T-cell (primary cell): ENCODE results near the gene GRIN2C. TPM values are rescaled to one million over a fixed set of nuclear protein-coding genes. Genes with fewer than 3 reads are reported as not detected.

Experiments used
- ATAC-seq, 4 experiments: fragments of 200-7000 bp in 3 of 4; fragments of 150-1000 bp in 1 of 4; cut with Tn5 transposase; replicated peaks in 1 of 4; 1 replicate in 3 of 4; 2 replicates in 1 of 4; pipeline ENCODE4 v1.10.0; 2021; ENCODE audit warnings: moderate library complexity in 3 of 4, mild to moderate bottlenecking in 2 of 4, moderate number of reproducible peaks in 1 of 4
- CTCF ChIA-PET, 2 donors: fragments of 300-600 bp; sonication (Branson Sonifier 250); formaldehyde crosslinking; loops; one replicate each; lab custom pipeline; 2022; ENCODE audit warnings: antibody characterized with exemption in 2 of 2; lab: Charles Lee
- POLR2A ChIA-PET, 2 donors: fragments of 300-600 bp; sonication (Branson Sonifier 250); formaldehyde crosslinking; loops; one replicate each; lab custom pipeline; 2022; ENCODE audit warnings: antibody characterized with exemption in 2 of 2; lab: Charles Lee
- DNase-seq, 35 experiments: peaks; one replicate each; pipeline versions ENCODE4 v3.0.0 to v3.0.0-alpha.2; 2013 to 2023
- H3K27ac ChIP-seq: one replicate; pipeline ENCODE4 v1.5.1; 2013; ENCODE audit warnings: low read length
- H3K27me3 ChIP-seq, 2 experiments: replicated peaks in 1 of 2; 1 replicate in 1 of 2; 2 replicates in 1 of 2; pipeline versions ENCODE4 v1.6.1 to v1.7.0; 2013; ENCODE audit warnings: low read length in 1 of 2, mixed read lengths in 1 of 2; ENCODE audit not compliant: control insufficient read depth in 2 of 2, insufficient read depth in 2 of 2; ENCODE audit errors: extremely low read depth in 1 of 2
- H3K36me3 ChIP-seq, 2 donors: 1 replicate in 1 of 2; 2 replicates in 1 of 2; pipeline versions ENCODE4 v1.6.1 to v1.7.0; 2013; ENCODE audit warnings: low read length in 1 of 2; ENCODE audit not compliant: control insufficient read depth in 2 of 2, insufficient read depth in 1 of 2; ENCODE audit errors: extremely low read depth in 1 of 2
- H3K4me1 ChIP-seq, 2 experiments: 1 replicate in 1 of 2; 2 replicates in 1 of 2; pipeline versions ENCODE4 v1.6.1 to v1.7.0; 2013; ENCODE audit warnings: low read length in 2 of 2, mixed read lengths in 1 of 2; ENCODE audit not compliant: insufficient read depth in 2 of 2, control insufficient read depth in 1 of 2; ENCODE audit errors: extremely low read depth in 1 of 2
- H3K4me3 ChIP-seq, 2 donors: 1 replicate in 1 of 2; 2 replicates in 1 of 2; pipeline versions ENCODE4 v1.5.1 to v1.7.0; 2013; ENCODE audit warnings: mild to moderate bottlenecking in 2 of 2, low read length in 1 of 2, moderate library complexity in 1 of 2; ENCODE audit not compliant: control insufficient read depth in 1 of 2; ENCODE audit errors: extremely low read depth in 1 of 2
- H3K9me3 ChIP-seq: 2 replicates; pipeline ENCODE4 v1.7.0; 2013
- H3K27ac Mint-ChIP-seq, 2 donors: one replicate each; pipeline ENCODE4 v1.8.0; 2020 to 2021; ENCODE audit warnings: mild to moderate bottlenecking in 2 of 2, mixed read lengths in 2 of 2
- H3K27me3 Mint-ChIP-seq, 2 donors: one replicate each; pipeline ENCODE4 v1.8.0; 2021 to 2022; ENCODE audit warnings: mixed read lengths in 2 of 2
- H3K36me3 Mint-ChIP-seq: one replicate; pipeline ENCODE4 v1.8.0; 2021; ENCODE audit warnings: mixed read lengths
- H3K4me1 Mint-ChIP-seq, 3 donors: one replicate each; pipeline ENCODE4 v1.8.0; 2020 to 2022; ENCODE audit warnings: mixed read lengths in 3 of 3, mild to moderate bottlenecking in 1 of 3
- H3K4me3 Mint-ChIP-seq, 3 donors: one replicate each; pipeline ENCODE4 v1.8.0; 2020 to 2022; ENCODE audit warnings: mild to moderate bottlenecking in 3 of 3, mixed read lengths in 3 of 3, moderate library complexity in 3 of 3
- H3K9me3 Mint-ChIP-seq, 3 donors: one replicate each; pipeline ENCODE4 v1.8.0; 2020 to 2022; ENCODE audit warnings: mixed read lengths in 3 of 3
- WGBS: methylation state at CpG from one replicate; pipeline ENCODE4 v1.1.5; 2013; ENCODE audit warnings: missing lambda C conversion rate; ENCODE audit not compliant: insufficient coverage; 5-methylcytosine and 5-hydroxymethylcytosine counted together
- total RNA-seq, 35 experiments: library from RNA in 6 of 35; stranded (reverse) in 6 of 35; fragments of 120-200 nt in 1 of 35; gene quantifications; one replicate each; pipeline versions ENCODE4 v1.2.1 to v1.2.4 and lab custom pipeline; 2013 to 2026

The GRIN2C gene
- total RNA-seq, 5 donors from 2014 or later (not counting 1 experiment from before 2014, with no cell fraction given) = not detected

DNA sequence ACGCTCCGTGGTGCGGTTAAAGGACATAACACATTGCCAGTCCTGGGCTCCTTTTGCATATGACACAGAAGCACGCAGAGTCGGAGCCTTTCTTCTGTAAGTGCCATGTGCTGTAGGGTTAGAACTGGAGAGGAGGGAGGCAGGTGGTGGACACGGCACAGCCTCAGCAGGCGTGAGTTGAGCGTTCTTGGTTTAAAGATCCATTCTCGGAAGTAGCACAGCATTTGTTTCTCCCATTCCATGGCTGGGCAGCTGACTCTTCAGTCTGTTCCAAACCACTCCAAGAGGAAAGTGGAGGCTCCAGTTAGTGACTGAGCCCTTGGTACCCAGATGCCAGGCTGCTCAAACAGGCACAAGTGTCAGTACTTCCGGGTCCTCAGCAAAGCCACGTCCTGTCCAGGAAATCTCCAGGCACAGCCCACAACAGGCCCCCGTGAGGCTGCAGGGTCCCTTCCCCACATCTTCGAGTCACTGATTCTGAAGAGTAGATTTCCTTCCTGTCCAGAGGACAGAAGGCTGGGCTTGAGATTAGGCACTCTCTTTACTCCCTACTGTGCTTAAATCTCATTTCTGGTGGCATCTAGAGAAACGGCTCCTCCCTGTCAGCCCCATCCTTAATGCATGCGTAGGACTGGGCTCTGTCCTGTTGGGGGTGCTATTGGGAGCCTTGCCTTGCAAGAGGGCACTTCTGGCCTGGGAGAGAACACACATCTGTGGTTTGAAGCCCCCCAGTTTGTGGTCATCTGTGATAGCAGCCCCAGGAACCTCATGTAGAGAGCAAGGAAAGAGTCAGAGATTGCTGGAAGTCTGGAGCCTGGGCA is 43.9 kb downstream of the GRIN2C start:
- Histone ChIP-seq H3K36me3 (peaks cover 10 to 46% of the 10 kb centered on the region in 2 donors), H3K9me3 (no peaks in the 10 kb centered on the region), H3K27me3 (peaks cover 0 to 3% of the 10 kb centered on the region in 2 experiments), H3K27ac (no peak overlapping the region), H3K4me3 (no peak overlapping the region), H3K4me1 (no peaks in the 10 kb centered on the region)
- Mint-ChIP-seq H3K4me1 (no peaks in the 10 kb centered on the region), H3K36me3 (peaks cover 41% of the 10 kb centered on the region), H3K4me3 (no peak overlapping the region), H3K9me3 (no peaks in the 10 kb centered on the region), H3K27ac (no peak overlapping the region), H3K27me3 (no peaks in the 10 kb centered on the region)
- CTCF ChIA-PET = no interaction called here
- 82% methylated on average over 6 of the region's 15 CpGs for WGBS
- POLR2A ChIA-PET = no interaction called here
- ATAC-seq (no peak), DNase-seq (no peak)

DNA sequence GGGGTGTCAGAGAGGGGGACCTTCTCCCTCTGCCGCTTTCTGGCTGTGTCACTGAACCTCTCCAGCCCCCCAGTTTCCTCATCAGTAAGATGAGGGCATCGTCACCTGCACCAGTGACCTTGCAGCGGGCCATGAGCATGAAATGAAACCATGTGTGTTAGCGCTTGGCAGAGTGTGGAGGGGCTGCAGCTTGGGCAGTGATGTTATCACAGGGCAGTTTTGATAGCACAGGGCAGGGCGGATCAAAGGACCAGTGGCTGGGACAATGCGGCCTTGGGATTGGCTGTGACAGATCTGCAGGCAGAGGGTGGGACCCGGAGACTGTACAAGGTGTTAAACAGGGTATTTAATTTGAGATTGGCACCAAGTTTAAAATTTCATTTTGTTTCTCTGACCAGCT is 44.6 kb downstream of the GRIN2C start:
- no peak overlapping the region for H3K4me3 Mint-ChIP-seq
- H3K9me3 ChIP-seq = no peaks in the 10 kb centered on the region
- no peak overlapping the region for H3K4me3 ChIP-seq
- H3K4me1 ChIP-seq = no peaks in the 10 kb centered on the region
- DNase-seq (no peak), ATAC-seq (no peak)
- ChIA-PET CTCF (no interaction called here), POLR2A (no interaction called here)
- no peaks in the 10 kb centered on the region for H3K27me3 ChIP-seq
- no peak overlapping the region for H3K27ac ChIP-seq
- peaks cover 0 to 2% (median 0%) of the 10 kb centered on the region in 3 donors for H3K4me1 Mint-ChIP-seq
- H3K27me3 Mint-ChIP-seq = no peaks in the 10 kb centered on the region
- WGBS = 92% methylated on average over 6 of the region's 7 CpGs
- peaks cover 46% of the 10 kb centered on the region for H3K36me3 Mint-ChIP-seq
- no peaks in the 10 kb centered on the region for H3K9me3 Mint-ChIP-seq
- H3K27ac Mint-ChIP-seq = no peak overlapping the region
- H3K36me3 ChIP-seq = peaks cover 5 to 43% of the 10 kb centered on the region in 2 donors

DNA sequence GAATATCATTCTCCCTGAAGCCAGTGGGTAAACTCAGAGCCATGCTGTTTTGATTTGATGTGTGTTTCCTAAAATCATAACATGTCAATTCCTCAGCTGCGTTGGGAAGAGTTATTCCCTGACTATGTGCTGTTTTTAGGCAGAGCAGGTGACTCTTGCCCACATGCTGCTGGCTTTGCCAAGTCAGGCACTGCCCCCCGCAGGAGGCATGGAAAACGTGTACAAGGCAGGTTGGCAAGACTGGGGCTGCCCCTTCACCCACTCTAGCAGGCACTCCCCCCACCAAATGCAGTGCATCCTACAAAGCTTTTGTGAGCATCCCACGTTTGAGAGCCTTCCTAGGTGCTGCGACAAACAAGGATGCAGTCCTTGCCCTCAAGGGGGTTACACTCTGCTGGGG is 45.2 kb downstream of the GRIN2C start:
- H3K36me3 ChIP-seq = peaks cover 2 to 42% of the 10 kb centered on the region in 2 donors
- Mint-ChIP-seq H3K36me3 (peaks cover 48% of the 10 kb centered on the region), H3K27ac (no peak overlapping the region), H3K27me3 (no peaks in the 10 kb centered on the region), H3K4me1 (peaks cover 0 to 4% (median 0%) of the 10 kb centered on the region in 3 donors), H3K9me3 (no peaks in the 10 kb centered on the region), H3K4me3 (no peak overlapping the region)
- peak in 1 of 4 experiments; percentile 29 for ATAC-seq
- DNase-seq = peak in 1 of 35 experiments; percentile 16
- no peaks in the 10 kb centered on the region for H3K9me3 ChIP-seq
- H3K4me3 ChIP-seq = no peak overlapping the region
- no peak overlapping the region for H3K27ac ChIP-seq
- POLR2A ChIA-PET = no interaction called here
- H3K27me3 ChIP-seq = no peaks in the 10 kb centered on the region
- CTCF ChIA-PET = no interaction called here
- H3K4me1 ChIP-seq = no peaks in the 10 kb centered on the region
- 96% methylated on average over 3 of the region's 5 CpGs for WGBS

DNA sequence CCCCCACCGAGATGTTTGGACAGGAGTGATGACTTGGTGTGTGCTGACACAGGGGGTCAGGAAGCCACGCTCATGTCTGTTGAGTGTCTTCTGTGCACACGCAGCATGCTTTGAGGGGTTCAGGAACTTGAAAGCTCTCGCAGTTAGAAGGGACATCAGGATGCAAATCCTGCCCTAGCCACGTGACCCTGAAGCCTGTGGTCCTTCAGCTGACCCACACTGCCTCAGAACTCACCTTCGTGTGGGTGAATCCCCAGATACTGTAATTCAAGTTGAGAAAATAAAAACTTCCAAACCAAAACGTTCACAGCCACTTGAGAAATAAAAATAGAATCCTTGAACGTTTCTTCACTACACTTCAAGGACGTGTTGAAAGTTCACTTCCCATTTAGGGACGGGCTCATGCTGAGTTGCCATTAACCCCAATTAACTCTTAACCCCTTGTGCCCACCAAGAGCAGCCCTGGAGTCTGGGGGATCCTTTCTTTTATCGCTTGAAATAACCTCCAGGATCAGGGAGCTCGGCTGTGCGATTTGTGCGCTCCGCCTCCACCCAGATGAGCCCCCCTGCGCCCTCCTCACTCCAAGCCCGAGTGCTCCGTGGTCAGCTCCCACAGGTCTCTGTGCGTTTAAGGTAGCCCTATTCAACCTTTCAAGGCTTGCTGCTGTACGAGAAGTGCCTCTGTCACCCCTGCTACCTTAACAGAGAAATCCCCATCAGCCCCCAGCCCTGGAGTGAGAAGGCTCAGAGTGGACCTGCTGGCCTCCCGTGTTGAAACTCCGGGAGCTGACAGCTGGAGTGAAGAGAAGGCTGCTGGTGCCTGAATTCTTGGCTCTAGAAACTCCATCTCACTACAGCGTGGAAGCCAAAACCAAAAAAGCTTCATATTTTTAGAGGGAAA is 47.3 kb downstream of the GRIN2C start:
- H3K27ac Mint-ChIP-seq = no peak overlapping the region
- no peak overlapping the region for H3K4me3 Mint-ChIP-seq

DNA sequence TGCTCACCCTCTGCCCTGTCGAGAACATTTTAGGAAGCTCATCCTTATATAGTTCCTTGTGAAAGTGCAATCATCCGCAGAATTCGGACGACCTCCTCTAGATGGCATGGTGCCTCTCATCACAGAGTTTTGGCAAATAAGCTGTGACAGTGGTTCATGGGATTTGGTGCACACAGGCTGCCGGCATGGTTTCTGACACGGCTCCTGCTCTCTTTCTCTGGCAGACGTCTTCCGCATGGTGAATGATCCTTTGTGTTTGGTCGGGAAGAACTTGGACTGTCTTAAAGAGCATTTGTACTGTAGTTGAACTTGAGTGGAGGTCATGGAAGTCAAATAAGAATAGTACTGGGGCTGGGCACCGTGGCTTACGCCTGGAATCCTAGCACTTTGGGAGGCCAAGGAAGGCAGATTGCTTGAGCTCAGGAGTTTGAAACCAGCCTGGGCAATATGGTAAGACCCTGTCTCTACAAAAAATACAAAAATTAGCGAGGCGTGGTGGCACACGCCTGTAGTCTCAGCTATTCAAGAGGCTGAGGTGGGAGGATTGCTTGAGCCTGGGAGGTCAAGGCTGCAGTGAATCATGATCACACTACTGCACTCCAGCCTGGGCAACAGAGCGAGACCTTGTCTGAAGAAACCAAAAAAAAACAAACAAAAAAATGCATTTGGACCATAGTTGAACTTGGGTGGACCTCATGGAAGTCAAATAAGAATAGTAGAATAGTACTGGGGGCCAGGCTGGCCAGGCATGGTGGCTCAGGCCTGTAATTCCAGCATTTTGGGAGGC is 48.8 kb downstream of the GRIN2C start:
- Histone ChIP-seq H3K9me3 (no peaks in the 10 kb centered on the region), H3K36me3 (peaks cover 9 to 41% of the 10 kb centered on the region in 2 donors), H3K4me3 (no peak overlapping the region), H3K4me1 (no peaks in the 10 kb centered on the region), H3K27ac (no peak overlapping the region), H3K27me3 (no peaks in the 10 kb centered on the region)
- Mint-ChIP-seq H3K36me3 (peaks cover 27% of the 10 kb centered on the region), H3K4me3 (no peak overlapping the region), H3K4me1 (peaks cover 0 to 4% (median 0%) of the 10 kb centered on the region in 3 donors), H3K9me3 (no peaks in the 10 kb centered on the region), H3K27ac (no peak overlapping the region), H3K27me3 (no peaks in the 10 kb centered on the region)
- POLR2A ChIA-PET = no interaction called here
- 94% methylated on average over 9 of the region's 15 CpGs for WGBS
- CTCF ChIA-PET = interaction anchor here in 1 of 2 donors (0.5 to 0.6 kb wide), 2 partner anchors 153 to 190 kb away, joined by 3 to 7 read pairs; no protein-coding TSS in a partner anchor
- DNase-seq = no peak
- ATAC-seq = no peak

More for the DNA sequence above, 47.3 kb downstream of the GRIN2C start:
- no peaks in the 10 kb centered on the region for H3K9me3 ChIP-seq
- no peaks in the 10 kb centered on the region for H3K27me3 ChIP-seq
- 87% methylated on average over 18 of the region's 23 CpGs for WGBS
- H3K9me3 Mint-ChIP-seq = no peaks in the 10 kb centered on the region
- DNase-seq (no peak), ATAC-seq (no peak)
- H3K4me1 Mint-ChIP-seq = peaks cover 0 to 4% (median 0%) of the 10 kb centered on the region in 3 donors
- H3K27ac ChIP-seq = no peak overlapping the region
- H3K36me3 ChIP-seq = peaks cover 2 to 40% of the 10 kb centered on the region in 2 donors
- H3K4me1 ChIP-seq = no peaks in the 10 kb centered on the region
- ChIA-PET CTCF (no interaction called here), POLR2A (no interaction called here)
- H3K4me3 ChIP-seq = no peak overlapping the region
- H3K27me3 Mint-ChIP-seq = no peaks in the 10 kb centered on the region
- peaks cover 37% of the 10 kb centered on the region for H3K36me3 Mint-ChIP-seq
